ENCODE results near the gene QSER1.

DNA sequence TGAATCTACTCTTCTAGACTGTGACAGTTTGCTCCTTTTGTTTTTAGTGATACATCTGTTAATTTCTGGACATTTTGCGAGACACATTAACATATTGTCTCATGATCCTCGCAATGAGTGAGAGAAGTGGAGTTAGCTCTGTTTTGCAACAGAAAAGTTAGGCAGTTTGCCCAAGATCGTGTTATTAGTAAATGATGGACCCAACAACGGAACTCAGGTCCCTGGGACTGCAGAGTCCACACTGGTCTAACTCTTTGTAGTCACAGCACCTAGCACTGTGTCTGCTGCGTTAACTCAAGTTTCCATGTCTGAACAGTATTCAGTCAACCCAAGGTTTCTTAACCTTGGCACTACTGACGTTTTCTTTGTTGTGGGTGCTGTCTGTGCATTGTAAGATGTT is 126.2 kb downstream of the QSER1 start:
- TF ChIP-seq, protein P1, sequence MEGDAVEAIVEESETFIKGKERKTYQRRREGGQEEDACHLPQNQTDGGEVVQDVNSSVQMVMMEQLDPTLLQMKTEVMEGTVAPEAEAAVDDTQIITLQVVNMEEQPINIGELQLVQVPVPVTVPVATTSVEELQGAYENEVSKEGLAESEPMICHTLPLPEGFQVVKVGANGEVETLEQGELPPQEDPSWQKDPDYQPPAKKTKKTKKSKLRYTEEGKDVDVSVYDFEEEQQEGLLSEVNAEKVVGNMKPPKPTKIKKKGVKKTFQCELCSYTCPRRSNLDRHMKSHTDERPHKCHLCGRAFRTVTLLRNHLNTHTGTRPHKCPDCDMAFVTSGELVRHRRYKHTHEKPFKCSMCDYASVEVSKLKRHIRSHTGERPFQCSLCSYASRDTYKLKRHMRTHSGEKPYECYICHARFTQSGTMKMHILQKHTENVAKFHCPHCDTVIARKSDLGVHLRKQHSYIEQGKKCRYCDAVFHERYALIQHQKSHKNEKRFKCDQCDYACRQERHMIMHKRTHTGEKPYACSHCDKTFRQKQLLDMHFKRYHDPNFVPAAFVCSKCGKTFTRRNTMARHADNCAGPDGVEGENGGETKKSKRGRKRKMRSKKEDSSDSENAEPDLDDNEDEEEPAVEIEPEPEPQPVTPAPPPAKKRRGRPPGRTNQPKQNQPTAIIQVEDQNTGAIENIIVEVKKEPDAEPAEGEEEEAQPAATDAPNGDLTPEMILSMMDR (IDR thresholded peaks at IDR 0.05), result no peak
- TF ChIP-seq POLR2A (IDR thresholded peaks at IDR 0.05), result no peak

Data from body of pancreas (tissue), 4 donors.